Left lung (tissue), 10 donors: Measurements from ENCODE around the gene RASA2. TPM values are rescaled to one million over a fixed set of nuclear protein-coding genes. Genes with fewer than 3 reads are reported as not detected.
A peak's percentile ranks its signal among the peaks of the same experiment; 100 is the strongest.

ENCODE experiments used
- ATAC-seq: fragments of 200-7000 bp; cut with Tn5 transposase; one replicate; pipeline ENCODE4 v1.9.1; 2020; ENCODE audit warnings: moderate library complexity
- DNase-seq, 4 donors: peaks; one replicate each; pipeline ENCODE4 v3.0.0-alpha.2; 2013 to 2020
- H3K27ac ChIP-seq, 2 donors: fragments of 200-600 bp; sonication (generic) in 1 of 2; one replicate each; pipeline versions ENCODE4 v1.5.0 to v1.8.0; 2020 to 2021
- H3K27me3 ChIP-seq, 2 donors: fragments of 200-600 bp; sonication (generic) in 1 of 2; one replicate each; pipeline versions ENCODE4 v1.5.0 to v1.8.0; 2020 to 2021
- H3K36me3 ChIP-seq, 2 donors: fragments of 200-600 bp; sonication (generic) in 1 of 2; one replicate each; pipeline versions ENCODE4 v1.5.0 to v1.8.0; 2020 to 2021
- H3K4me1 ChIP-seq, 2 donors: fragments of 200-600 bp; one replicate each; pipeline ENCODE4 v1.8.0; 2021
- H3K4me3 ChIP-seq, 2 donors: fragments of 200-600 bp; sonication (generic) in 1 of 2; one replicate each; pipeline versions ENCODE4 v1.5.0 to v1.8.0; 2020 to 2021; ENCODE audit warnings: mild to moderate bottlenecking in 1 of 2
- H3K9me3 ChIP-seq, 2 donors: fragments of 200-600 bp; sonication (generic) in 1 of 2; one replicate each; pipeline versions ENCODE4 v1.5.0 to v1.8.0; 2020 to 2021
- CTCF ChIP-seq, 2 donors: fragments of 200-600 bp; sonication (generic) in 1 of 2; IDR thresholded peaks; one replicate each; pipeline versions ENCODE4 v1.5.0 to v1.8.0; 2021; ENCODE audit warnings: antibody characterized with exemption in 2 of 2
- intact Hi-C, 2 donors: fragments of 100-400 bp; cut with DNase I; formaldehyde crosslinking; loops; one replicate each; pipeline versions ENCODE4 v1.11.2 to v1.14.2; 2022
- polyA plus RNA-seq, 6 donors: library from polyadenylated mRNA; unstranded; fragments of 120-200 nt; gene quantifications; one replicate each; pipeline ENCODE4 v1.2.1, GENCODE V29; 2013; ENCODE audit not compliant: insufficient read length in 6 of 6
- total RNA-seq, 2 donors: library from RNA; stranded (reverse); fragmentation: NEBNext Ultra II Directional; extraction: Animal tissue kit (Norgen Biotek cat#: 25700); gene quantifications; one replicate each; pipeline ENCODE4 v1.2.1, GENCODE V29; 2021
- donor health status: DM: no; HTN: yes; CAD: no.
- donor health status: DM: no; HTN: no; CAD: no.

RASA2 gene
- total and polyA plus RNA-seq, 8 donors = 17.2 to 29.3 (median 25.2) TPM

- intact Hi-C loops = loop anchor here (5.0 to 10.0 kb wide), 2 partner anchors 149 to 151 kb away; no protein-coding TSS in a partner anchor
- H3K4me3 ChIP-seq = no peak overlapping the region
- H3K27me3 ChIP-seq = no peaks in the 10 kb centered on the region
- ATAC-seq (no peak), DNase-seq (no peak)
- H3K4me1 ChIP-seq = peaks cover 8 to 18% of the 10 kb centered on the region in 2 donors
- peak overlapping the region in 1 of 2 donors; percentile 0 for H3K27ac ChIP-seq
- no peaks in the 10 kb centered on the region for H3K9me3 ChIP-seq
- no peaks in the 10 kb centered on the region for H3K36me3 ChIP-seq
- no peak for TF ChIP-seq CTCF (IDR thresholded peaks at IDR 0.05)
Observed at GRCh38 chr3:141456301-141456625, 30.6 kb upstream of the RASA2 start.

GRCh38 chr3:141457624-141458236, 29.1 kb upstream of the RASA2 start:
- H3K4me1 ChIP-seq = peaks cover 5 to 9% of the 10 kb centered on the region in 2 donors
- intact Hi-C loops = loop anchor here (5.0 to 10.0 kb wide), 2 partner anchors 150 to 153 kb away; no protein-coding TSS in a partner anchor

GRCh38 chr3:141459008-141459407, 27.8 kb upstream of the RASA2 start:
- Histone ChIP-seq H3K27ac (no peak overlapping the region), H3K27me3 (no peaks in the 10 kb centered on the region), H3K9me3 (peaks cover 0 to 2% of the 10 kb centered on the region in 2 donors), H3K36me3 (no peaks in the 10 kb centered on the region), H3K4me3 (no peak overlapping the region), H3K4me1 (peaks cover 5 to 9% of the 10 kb centered on the region in 2 donors)
- no peak for DNase-seq
- intact Hi-C loops = loop anchor here (5.0 to 10.0 kb wide), 2 partner anchors 152 to 154 kb away; no protein-coding TSS in a partner anchor
- TF ChIP-seq CTCF (IDR thresholded peaks at IDR 0.05) = no peak
- no peak for ATAC-seq

More at GRCh38 chr3:141457624-141458236, 29.1 kb upstream of the RASA2 start:
- DNase-seq = no peak
- Histone ChIP-seq H3K27ac (no peak overlapping the region), H3K27me3 (no peaks in the 10 kb centered on the region), H3K9me3 (no peaks in the 10 kb centered on the region), H3K36me3 (no peaks in the 10 kb centered on the region), H3K4me3 (no peak overlapping the region)
- peak; percentile 10 for ATAC-seq
- TF ChIP-seq CTCF (IDR thresholded peaks at IDR 0.05) = no peak

GRCh38 chr3:141460097-141460704, 26.6 kb upstream of the RASA2 start:
- Histone ChIP-seq H3K9me3 (peaks cover 0 to 14% of the 10 kb centered on the region in 2 donors), H3K4me1 (peaks cover 5 to 6% of the 10 kb centered on the region in 2 donors), H3K4me3 (no peak overlapping the region), H3K36me3 (no peaks in the 10 kb centered on the region), H3K27me3 (no peaks in the 10 kb centered on the region), H3K27ac (no peak overlapping the region)
- ATAC-seq = peak; percentile 97
- peak; percentile 77 to 83 for TF ChIP-seq CTCF (IDR thresholded peaks at IDR 0.05)
- DNase-seq = peak; percentile 76 to 89 (median 87)
- intact Hi-C loops = loop anchor here in 1 of 2 donors (5.0 kb wide), 1 partner anchor 102 kb away; no protein-coding TSS in a partner anchor

DNA sequence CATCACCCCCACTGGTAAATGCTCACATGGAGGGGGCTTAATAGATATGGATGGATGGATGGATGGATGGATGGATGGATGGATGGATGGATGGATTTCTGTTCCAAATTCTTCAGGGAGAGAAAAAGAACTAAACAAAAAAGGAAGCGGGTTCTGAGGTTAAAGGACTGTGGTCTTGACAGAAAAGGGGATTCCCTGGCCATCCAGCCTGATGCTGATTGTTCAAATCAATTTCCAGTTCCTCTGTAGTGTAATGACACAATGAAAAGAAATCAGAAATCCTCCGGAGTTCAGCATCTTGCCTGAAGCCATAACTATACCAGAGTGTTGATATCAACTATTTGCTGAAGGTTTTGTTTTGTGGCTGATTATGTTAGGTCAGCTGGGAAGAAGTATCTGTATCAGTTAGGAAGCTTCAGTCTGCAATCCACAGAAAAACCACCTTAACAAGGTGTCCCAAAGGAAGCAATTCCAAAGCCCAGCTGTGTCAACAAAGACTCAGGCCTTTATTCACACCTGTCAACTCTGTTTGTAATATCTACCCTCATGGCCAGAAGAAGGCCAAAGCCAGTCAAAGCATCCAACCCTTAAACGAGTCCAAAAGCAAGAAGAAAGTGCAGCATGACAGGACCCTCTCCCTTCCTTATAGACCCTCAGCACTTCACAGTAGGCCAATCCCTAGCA, 24.5 kb upstream of the RASA2 start:
- Histone ChIP-seq H3K27me3 (no peaks in the 10 kb centered on the region), H3K36me3 (no peaks in the 10 kb centered on the region), H3K4me3 (no peak overlapping the region), H3K27ac (no peak overlapping the region), H3K9me3 (peaks cover 0 to 15% of the 10 kb centered on the region in 2 donors), H3K4me1 (no peaks in the 10 kb centered on the region)
- intact Hi-C loops = loop anchor here in 1 of 2 donors (5.0 kb wide), 1 partner anchor 100 kb away; no protein-coding TSS in a partner anchor
- no peak for TF ChIP-seq CTCF (IDR thresholded peaks at IDR 0.05)
- DNase-seq (no peak), ATAC-seq (no peak)
